Upper lobe of right lung (tissue), 1 donor: ENCODE data around the gene LRRC53. TPM values are rescaled to one million over a fixed set of nuclear protein-coding genes. Genes with fewer than 3 reads are reported as not detected.

Experiments
- ATAC-seq: fragments of 200-7000 bp; cut with Tn5 transposase; one replicate; pipeline ENCODE4 v1.9.1; 2020; ENCODE audit warnings: mild to moderate bottlenecking, moderate library complexity
- DNase-seq: peaks from one replicate; pipeline ENCODE4 v3.0.0-alpha.2; 2020
- H3K27ac ChIP-seq: fragments of 200-600 bp; one replicate; pipeline ENCODE4 v1.8.0; 2022
- H3K27me3 ChIP-seq: fragments of 200-600 bp; one replicate; pipeline ENCODE4 v1.8.0; 2022; ENCODE audit warnings: mild to moderate bottlenecking
- H3K36me3 ChIP-seq: fragments of 200-600 bp; one replicate; pipeline ENCODE4 v1.8.0; 2022
- H3K4me1 ChIP-seq: fragments of 200-600 bp; one replicate; pipeline ENCODE4 v1.8.0; 2022
- H3K4me3 ChIP-seq: fragments of 200-600 bp; one replicate; pipeline ENCODE4 v1.8.0; 2022; ENCODE audit warnings: mild to moderate bottlenecking
- H3K9me3 ChIP-seq: fragments of 200-600 bp; one replicate; pipeline ENCODE4 v1.8.0; 2022
- CTCF ChIP-seq: fragments of 200-600 bp; IDR thresholded peaks from one replicate; pipeline ENCODE4 v1.8.0; 2022; ENCODE audit warnings: antibody characterized with exemption
- intact Hi-C: fragments of 100-400 bp; cut with DNase I; formaldehyde crosslinking; loops from one replicate; pipeline ENCODE4 v1.11.0; 2022
- total RNA-seq: library from RNA; stranded (reverse); fragmentation: NEBNext Ultra II Directional; extraction: Animal tissue kit (Norgen Biotek cat#: 25700); gene quantifications from one replicate; pipeline ENCODE4 v1.2.1, GENCODE V29; 2021
- donor health status: DM: no; HTN: yes; CAD: no; lungs with severe emphysema.

The LRRC53 gene
- total RNA-seq, 1 donor from 2014 or later = not detected

GRCh38 chr1:74534241-74534640, 21.8 kb upstream of the LRRC53 start:
- H3K4me3 ChIP-seq = no peak overlapping the region
- H3K36me3 ChIP-seq = no peaks in the 10 kb centered on the region
- no peaks in the 10 kb centered on the region for H3K27me3 ChIP-seq
- no peaks in the 10 kb centered on the region for H3K9me3 ChIP-seq
- H3K4me1 ChIP-seq = no peaks in the 10 kb centered on the region
- ATAC-seq (no peak), DNase-seq (no peak)
- intact Hi-C loops = no loop called here
- H3K27ac ChIP-seq = no peak overlapping the region
- TF ChIP-seq CTCF = no peak

GRCh38 chr1:74531796-74532195, 19.4 kb upstream of the LRRC53 start:
- no peak for DNase-seq
- Histone ChIP-seq H3K27me3 (no peaks in the 10 kb centered on the region), H3K9me3 (no peaks in the 10 kb centered on the region), H3K4me3 (no peak overlapping the region), H3K4me1 (no peaks in the 10 kb centered on the region), H3K27ac (no peak overlapping the region), H3K36me3 (no peaks in the 10 kb centered on the region)
- no peak for TF ChIP-seq CTCF
- intact Hi-C loops = no loop called here
- no peak for ATAC-seq

GRCh38 chr1:74530892-74531291, 18.5 kb upstream of the LRRC53 start:
- Histone ChIP-seq H3K27ac (no peak overlapping the region), H3K9me3 (no peaks in the 10 kb centered on the region), H3K4me3 (no peak overlapping the region), H3K27me3 (no peaks in the 10 kb centered on the region), H3K4me1 (no peaks in the 10 kb centered on the region), H3K36me3 (no peaks in the 10 kb centered on the region)
- no peak for TF ChIP-seq CTCF
- intact Hi-C loops = no loop called here
- ATAC-seq (no peak), DNase-seq (no peak)

- TF ChIP-seq CTCF = no peak
- Histone ChIP-seq H3K4me1 (no peaks in the 10 kb centered on the region), H3K27ac (no peak overlapping the region), H3K4me3 (no peak overlapping the region), H3K27me3 (no peaks in the 10 kb centered on the region), H3K9me3 (no peaks in the 10 kb centered on the region), H3K36me3 (no peaks in the 10 kb centered on the region)
- intact Hi-C loops = no loop called here
- no peak for DNase-seq
- ATAC-seq = peak; percentile 38
Measured at GRCh38 chr1:74528123-74528522, 15.7 kb upstream of the LRRC53 start.

GRCh38 chr1:74526708-74527107, 14.3 kb upstream of the LRRC53 start:
- intact Hi-C loops = no loop called here
- H3K27me3 ChIP-seq = no peaks in the 10 kb centered on the region
- no peak for TF ChIP-seq CTCF
- no peaks in the 10 kb centered on the region for H3K36me3 ChIP-seq
- DNase-seq (no peak), ATAC-seq (no peak)
- no peaks in the 10 kb centered on the region for H3K4me1 ChIP-seq
- no peak overlapping the region for H3K4me3 ChIP-seq
- H3K9me3 ChIP-seq = no peaks in the 10 kb centered on the region
- no peak overlapping the region for H3K27ac ChIP-seq

- Histone ChIP-seq H3K9me3 (no peaks in the 10 kb centered on the region), H3K4me3 (no peak overlapping the region), H3K36me3 (no peaks in the 10 kb centered on the region), H3K27me3 (no peaks in the 10 kb centered on the region), H3K4me1 (no peaks in the 10 kb centered on the region), H3K27ac (no peak overlapping the region)
- no peak for DNase-seq
- ATAC-seq = no peak
- TF ChIP-seq CTCF = no peak
- intact Hi-C loops = no loop called here
Measured at GRCh38 chr1:74523873-74524480, 11.6 kb upstream of the LRRC53 start.
